GM15510 (cell line): ENCODE data around the gene EDC4.

ENCODE experiments used
- POLR2A ChIP-seq: IDR thresholded peaks from 3 replicates; pipeline ENCODE4 v1.6.1; 2011; ENCODE audit warnings: borderline replicate concordance; ENCODE audit not compliant: insufficient read length; ENCODE audit errors: extremely low read depth

Gene EDC4, protein sequence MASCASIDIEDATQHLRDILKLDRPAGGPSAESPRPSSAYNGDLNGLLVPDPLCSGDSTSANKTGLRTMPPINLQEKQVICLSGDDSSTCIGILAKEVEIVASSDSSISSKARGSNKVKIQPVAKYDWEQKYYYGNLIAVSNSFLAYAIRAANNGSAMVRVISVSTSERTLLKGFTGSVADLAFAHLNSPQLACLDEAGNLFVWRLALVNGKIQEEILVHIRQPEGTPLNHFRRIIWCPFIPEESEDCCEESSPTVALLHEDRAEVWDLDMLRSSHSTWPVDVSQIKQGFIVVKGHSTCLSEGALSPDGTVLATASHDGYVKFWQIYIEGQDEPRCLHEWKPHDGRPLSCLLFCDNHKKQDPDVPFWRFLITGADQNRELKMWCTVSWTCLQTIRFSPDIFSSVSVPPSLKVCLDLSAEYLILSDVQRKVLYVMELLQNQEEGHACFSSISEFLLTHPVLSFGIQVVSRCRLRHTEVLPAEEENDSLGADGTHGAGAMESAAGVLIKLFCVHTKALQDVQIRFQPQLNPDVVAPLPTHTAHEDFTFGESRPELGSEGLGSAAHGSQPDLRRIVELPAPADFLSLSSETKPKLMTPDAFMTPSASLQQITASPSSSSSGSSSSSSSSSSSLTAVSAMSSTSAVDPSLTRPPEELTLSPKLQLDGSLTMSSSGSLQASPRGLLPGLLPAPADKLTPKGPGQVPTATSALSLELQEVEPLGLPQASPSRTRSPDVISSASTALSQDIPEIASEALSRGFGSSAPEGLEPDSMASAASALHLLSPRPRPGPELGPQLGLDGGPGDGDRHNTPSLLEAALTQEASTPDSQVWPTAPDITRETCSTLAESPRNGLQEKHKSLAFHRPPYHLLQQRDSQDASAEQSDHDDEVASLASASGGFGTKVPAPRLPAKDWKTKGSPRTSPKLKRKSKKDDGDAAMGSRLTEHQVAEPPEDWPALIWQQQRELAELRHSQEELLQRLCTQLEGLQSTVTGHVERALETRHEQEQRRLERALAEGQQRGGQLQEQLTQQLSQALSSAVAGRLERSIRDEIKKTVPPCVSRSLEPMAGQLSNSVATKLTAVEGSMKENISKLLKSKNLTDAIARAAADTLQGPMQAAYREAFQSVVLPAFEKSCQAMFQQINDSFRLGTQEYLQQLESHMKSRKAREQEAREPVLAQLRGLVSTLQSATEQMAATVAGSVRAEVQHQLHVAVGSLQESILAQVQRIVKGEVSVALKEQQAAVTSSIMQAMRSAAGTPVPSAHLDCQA (N-terminal part only)

DNA sequence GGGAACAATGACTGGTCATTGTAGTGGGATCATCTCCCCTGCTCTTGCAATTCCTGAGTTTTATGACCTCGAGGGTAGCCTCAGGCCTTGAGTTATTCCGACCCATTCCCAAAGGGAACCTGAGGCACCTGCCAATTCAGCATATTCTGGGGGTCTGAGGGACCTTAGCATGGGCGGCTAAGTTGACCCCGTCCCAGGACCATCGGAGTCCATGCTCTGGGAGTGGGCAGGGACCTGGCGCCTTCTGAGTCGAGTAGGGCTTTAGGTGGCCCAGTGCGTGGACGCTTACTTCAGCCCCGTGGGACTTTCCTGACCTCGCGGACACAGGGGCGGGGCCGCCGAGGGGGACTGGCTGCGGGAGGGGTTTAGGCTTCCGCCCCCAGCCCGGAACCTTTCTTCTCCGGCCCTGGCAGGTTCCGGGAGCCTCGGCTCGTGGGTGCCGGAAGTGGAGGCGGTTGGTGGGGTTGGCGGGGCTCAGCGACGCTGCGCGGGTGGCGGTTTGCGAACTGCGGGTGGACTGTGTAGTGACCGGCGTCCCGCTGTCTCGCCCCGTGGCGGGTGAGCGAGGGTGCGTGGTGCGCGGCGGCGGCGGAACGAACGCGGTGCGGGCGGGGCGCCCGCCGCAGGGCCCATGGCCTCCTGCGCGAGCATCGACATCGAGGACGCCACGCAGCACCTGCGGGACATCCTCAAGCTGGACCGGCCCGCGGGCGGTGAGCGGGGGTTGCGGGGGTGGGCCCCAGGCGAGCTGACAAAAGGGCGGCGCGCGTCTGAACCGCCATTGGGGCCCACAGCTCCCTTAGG is at the start of gene EDC4:
Gene EDC4, plus strand, starts transcription at position 422 of the 804 bp plus-strand sequence. Its CDS starts 210 bp downstream, at position 632.
- peak; percentile 84 for TF ChIP-seq POLR2A

DNA sequence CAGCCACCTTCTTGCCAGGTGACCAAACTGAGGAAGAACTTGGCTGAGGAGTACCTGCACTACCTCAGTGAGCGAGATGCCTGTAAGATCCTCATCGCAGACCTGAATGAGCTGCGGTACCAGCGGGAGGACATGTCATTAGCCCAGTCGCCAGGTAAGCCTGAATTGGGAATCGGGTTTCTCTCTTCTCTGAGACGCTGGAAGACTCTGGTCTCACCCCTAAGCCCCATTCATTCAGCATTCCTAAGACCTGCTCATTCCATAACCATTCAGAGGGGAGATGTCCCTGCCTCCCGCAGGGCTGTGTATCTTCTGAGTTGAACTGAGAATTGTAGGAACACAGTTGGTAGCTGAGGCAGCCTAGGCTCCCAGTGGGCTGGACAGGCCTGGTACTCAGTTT is 47.7 kb upstream of the EDC4 start:
- no peak for TF ChIP-seq POLR2A

DNA sequence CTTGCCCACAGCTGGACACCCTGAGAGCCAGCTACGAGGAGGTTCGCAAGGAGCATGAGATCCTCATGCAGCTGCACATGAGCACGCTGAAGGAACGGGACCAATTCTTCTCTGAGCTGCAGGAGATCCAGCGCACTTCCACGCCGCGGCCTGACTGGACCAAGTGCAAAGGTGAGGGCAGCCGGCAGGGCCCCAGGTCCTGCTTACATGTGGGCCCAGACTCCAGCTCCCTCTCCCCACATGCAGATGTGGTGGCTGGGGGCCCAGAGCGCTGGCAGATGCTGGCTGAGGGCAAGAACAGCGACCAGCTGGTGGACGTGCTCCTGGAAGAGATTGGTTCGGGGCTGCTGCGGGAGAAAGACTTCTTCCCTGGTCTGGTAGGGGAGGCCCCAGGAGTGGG is 46.9 kb upstream of the EDC4 start:
- no peak for TF ChIP-seq POLR2A

DNA sequence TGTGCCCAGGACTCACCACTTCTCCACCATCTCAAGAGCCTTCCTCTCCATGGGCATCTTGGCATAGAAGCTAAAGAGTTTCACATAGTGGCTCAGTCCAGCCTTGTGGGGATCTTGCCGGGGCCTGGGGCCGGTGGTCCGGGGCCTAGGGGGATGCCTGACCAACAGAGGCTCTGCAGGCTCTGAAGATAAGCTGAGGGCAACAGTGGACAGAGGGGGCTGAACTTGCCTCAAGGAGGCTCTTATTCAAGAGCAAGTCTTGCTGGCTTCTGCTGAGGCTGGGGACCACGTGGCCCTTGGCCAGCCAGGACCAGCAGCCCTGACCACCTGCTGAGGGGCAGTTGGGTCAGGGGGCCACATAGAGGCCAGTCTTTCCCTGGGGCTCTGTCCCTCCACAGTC is 44.2 kb upstream of the EDC4 start:
- TF ChIP-seq POLR2A = no peak

DNA sequence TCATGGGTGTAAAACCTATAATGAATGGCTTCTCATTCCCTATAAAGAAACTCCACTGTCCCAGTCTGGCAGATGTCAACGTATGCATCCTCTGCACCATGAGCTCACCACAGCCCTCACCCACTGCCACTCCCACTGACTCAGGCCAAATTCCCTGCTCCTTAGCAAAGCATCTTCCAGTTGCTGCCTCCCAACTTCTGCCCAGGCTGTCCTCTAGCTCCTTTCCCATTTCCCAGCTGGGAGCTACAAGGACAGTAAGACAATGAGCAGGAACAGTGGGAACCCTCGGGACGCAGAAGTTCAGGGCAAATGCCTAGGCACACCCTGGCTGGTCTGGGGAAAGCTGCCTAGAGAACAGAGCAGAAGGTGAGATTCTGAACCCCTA is 39.8 kb upstream of the EDC4 start:
- TF ChIP-seq POLR2A = no peak

DNA sequence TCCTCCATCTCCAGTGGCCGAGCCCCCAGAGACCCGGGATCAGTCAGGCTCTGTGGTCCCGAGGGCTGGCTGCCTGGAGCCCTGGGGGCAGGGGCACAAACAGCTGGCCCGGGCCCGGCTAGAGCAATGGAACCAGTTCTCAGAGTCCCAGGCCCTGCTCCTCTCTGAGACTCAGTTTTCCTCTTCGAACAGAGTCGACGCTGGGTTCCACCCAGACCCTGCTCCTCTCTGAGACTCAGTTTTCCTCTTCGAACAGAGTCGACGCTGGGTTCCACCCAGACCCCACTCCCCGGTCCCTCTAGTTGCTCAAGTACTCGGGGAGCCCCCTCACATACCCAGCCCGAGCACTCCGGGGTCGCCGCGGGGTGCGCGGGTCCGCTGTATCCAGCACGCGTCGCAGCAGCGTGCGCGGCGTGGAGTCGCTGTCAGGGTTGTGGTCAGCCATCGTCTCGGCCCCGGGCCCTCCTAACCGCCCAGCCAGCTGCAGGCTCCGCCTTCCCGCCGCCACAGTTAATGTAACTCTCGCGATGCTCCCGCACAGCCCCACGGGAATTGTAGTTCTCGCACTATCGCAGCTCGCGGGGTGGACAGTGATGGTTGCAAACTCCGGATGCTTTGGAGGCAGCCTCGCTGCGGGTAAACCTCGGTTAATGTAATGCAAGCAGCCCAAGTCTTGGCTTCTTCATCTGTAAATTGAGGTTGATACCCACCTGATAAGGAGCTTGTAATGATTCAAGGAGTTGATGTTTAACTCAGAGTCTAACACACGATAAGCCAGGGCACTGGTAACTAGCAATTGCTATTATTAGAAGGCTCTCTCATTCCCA is 39.2 kb upstream of the EDC4 start:
- TF ChIP-seq POLR2A = peak; percentile 85

DNA sequence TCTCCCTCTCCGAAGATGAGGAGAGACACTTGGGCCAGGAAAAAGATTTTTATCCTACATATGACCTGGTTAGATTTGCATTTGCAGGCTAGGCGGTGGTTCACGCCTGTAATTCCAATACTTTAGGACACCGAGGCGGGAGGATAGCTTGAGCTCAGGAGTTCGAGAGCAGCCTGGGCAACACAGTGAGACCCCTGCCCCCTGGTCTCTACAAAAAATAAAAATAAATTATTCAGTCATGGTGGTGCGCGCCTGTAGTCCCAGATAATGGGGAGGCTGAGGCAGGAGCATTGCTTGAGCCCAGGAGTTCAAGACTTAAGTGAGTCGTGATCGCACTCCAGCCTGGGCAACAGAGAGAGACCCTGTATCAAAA is 38.6 kb upstream of the EDC4 start:
- TF ChIP-seq POLR2A = no peak

DNA sequence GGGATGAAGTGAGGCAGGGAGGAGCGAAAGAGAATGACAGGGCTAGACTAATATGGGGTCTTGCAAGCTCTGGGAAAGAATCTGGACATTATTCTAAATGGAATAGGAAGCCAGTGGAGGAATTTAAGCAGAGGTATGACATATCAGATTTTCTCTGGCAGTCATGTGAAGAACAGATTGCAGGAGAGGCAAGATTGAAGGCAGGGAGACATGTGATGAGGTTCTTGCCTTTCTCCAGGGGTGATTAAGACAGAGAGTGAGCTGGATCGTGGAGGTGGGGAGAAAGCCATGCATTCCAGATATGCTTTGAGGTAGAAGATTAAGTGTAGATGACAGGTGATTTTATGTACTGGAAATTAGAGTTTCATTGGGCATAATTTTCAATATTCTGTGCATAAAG is 35.0 kb upstream of the EDC4 start:
- no peak for TF ChIP-seq POLR2A

DNA sequence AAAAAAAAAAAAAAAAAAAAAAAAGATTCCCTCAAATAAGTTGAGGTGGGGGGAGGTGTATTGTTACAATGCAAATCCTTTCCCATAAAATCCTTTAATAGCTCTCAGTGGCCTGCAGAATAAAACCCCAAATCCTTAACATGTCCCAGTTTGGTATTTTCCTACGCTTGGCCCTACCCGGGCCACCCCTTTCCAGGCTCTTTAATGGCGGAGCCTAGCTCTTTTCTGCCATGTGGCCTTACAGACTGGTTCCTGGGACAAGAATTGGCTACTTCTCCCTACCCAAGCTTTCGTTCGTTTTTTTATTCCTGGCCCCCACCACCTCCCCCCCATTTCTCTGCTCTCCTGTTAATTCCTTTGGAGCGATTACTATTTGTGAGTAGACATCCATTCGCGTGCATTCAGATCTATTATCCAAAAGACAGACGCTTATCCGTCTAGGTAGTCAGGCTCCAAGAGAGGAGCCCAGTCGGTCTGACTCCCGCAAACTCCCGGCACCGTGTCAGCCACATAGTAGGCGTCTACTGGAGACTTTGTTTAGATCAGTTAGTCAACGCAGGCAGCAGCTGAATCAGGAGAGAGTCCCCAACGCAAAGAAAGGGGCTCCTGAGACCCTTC is 31.5 kb upstream of the EDC4 start:
- TF ChIP-seq POLR2A = no peak

DNA sequence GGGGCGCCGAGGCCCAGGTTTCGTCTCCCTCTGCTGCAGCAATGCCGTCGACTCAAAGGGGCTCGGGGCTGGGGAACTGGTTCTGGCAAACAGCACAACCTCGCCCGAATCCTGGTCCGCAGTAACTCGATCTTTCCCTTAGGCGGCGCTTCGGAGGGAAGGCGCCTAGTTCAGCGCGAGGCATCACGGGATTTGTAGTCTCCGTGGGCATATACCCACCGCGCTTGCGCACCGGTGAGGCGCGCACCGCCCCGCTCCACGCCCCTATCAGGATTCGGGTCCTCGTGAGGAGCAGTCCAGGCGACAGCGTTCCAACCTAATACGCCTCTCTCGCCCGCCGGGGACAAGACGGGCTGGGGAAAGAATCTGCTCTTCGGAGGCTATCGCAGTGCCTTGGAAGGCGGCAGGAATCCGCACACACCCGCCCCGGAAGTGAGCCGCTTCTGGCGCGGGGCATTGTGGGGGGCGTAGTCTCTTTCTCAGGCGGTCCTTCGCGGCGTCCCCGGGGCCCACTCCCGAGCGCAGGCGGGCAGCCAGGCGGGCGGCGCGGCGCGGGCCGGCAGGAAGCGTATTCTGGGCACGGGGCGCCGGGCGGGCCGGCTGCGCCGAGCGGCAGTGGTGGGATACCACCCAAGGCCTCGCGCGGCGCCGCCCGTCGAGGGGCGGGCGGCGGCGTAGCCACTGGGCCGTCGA is 30.9 kb upstream of the EDC4 start, which contains the start of gene THAP11:
Gene THAP11, plus strand, starts transcription at position 505 of the 693 bp plus-strand sequence. CDS start 235 bp downstream, outside the sequence.
- TF ChIP-seq POLR2A = peak; percentile 70

DNA sequence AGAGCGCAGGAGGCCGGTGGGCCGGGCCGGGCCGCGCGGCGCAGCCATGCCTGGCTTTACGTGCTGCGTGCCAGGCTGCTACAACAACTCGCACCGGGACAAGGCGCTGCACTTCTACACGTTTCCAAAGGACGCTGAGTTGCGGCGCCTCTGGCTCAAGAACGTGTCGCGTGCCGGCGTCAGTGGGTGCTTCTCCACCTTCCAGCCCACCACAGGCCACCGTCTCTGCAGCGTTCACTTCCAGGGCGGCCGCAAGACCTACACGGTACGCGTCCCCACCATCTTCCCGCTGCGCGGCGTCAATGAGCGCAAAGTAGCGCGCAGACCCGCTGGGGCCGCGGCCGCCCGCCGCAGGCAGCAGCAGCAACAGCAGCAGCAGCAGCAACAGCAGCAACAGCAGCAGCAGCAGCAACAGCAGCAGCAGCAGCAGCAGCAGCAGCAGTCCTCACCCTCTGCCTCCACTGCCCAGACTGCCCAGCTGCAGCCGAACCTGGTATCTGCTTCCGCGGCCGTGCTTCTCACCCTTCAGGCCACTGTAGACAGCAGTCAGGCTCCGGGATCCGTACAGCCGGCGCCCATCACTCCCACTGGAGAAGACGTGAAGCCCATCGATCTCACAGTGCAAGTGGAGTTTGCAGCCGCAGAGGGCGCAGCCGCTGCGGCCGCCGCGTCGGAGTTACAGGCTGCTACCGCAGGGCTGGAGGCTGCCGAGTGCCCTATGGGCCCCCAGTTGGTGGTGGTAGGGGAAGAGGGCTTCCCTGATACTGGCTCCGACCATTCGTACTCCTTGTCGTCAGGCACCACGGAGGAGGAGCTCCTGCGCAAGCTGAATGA is 30.1 kb upstream of the EDC4 start:
- peak; percentile 3 for TF ChIP-seq POLR2A
